HFF-Myc (cell line): Measurements from ENCODE around the gene PTN.
"Not testable (repeated sequence)": the region's sequence is repeated elsewhere in the genome, so short reads cannot be mapped to it uniquely, and the experiment has no call there.

ENCODE experiments used
- DNase-seq: peaks from one replicate; pipeline ENCODE4 v3.0.0-alpha.2; 2011; ENCODE audit warnings: low read depth; ENCODE audit errors: extremely low read depth
- H3K4me3 ChIP-seq: replicated peaks from 2 replicates; pipeline ENCODE4 v1.5.1; 2011; ENCODE audit warnings: low read depth, mild to moderate bottlenecking, control low read depth, low read length
- TF ChIP-seq, protein P1 (sequence below): IDR thresholded peaks from 2 replicates; pipeline ENCODE4 v1.5.1; 2012; ENCODE audit warnings: mild to moderate bottlenecking, low read depth, low read length, control low read depth; ENCODE audit errors: missing control alignments

The PTN gene

DNA sequence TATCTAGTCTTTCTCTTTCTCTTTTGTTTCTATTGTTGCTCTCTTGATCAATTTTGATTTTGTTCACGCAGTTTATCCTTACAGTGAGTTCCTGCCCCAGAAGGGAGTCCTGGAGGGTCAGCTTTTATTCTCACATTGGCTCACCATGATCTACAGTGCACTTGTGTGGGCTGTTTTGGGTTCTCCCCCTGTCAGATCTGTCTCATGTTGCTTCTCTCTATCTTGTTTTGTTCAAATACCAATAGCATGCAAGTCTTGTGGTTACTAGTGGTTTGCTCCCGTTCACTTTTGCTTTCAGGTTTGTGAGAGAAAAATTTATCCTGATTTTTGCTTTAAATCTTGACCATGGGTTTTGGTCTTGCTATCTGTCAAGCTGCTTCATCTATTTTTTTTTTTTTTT is 74.3 kb downstream of the PTN start:
- TF ChIP-seq, protein P1, sequence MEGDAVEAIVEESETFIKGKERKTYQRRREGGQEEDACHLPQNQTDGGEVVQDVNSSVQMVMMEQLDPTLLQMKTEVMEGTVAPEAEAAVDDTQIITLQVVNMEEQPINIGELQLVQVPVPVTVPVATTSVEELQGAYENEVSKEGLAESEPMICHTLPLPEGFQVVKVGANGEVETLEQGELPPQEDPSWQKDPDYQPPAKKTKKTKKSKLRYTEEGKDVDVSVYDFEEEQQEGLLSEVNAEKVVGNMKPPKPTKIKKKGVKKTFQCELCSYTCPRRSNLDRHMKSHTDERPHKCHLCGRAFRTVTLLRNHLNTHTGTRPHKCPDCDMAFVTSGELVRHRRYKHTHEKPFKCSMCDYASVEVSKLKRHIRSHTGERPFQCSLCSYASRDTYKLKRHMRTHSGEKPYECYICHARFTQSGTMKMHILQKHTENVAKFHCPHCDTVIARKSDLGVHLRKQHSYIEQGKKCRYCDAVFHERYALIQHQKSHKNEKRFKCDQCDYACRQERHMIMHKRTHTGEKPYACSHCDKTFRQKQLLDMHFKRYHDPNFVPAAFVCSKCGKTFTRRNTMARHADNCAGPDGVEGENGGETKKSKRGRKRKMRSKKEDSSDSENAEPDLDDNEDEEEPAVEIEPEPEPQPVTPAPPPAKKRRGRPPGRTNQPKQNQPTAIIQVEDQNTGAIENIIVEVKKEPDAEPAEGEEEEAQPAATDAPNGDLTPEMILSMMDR, result no peak
- no peak for DNase-seq
- no peak overlapping the region for H3K4me3 ChIP-seq

DNA sequence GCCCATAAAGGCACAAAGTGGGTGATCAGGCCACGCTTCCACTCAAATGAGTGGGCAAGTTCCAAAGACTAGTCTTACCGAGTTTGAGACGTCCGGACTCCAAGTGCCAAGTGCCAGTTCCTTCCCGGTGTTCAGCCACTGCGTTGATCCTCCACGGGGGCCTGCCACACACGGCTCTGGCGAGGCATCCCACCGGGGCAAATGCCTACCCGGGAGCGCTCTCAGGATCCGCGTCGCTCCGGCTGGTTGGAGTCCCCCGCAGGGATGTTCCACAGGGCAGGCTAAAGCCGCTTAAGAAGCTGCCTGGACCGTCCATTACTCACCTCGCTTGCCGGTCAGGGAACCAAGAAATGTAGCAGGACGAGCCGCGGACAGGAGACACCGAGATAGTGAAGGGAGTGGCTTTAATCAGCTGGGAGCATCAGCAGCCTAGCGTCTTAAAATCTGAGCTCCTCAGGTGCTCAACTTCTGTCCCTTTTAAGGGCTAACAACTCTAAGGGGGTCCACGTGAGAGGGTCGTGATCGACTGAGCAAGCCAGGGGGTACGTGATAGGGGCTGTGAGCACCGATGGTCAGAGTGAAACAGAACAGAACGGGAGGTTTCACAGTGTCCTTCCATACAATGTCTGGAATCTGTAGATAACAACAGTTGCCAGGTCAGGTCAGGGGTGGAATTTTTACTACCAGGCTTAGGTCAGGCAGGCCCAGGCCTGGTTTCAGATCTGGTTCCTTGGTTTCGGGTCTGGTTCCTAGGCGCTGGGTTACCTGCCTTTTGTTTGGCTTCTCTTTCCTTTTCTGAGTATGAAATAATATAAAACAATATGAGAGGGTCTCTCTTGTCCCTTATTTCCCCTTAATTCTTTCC is 75.3 kb downstream of the PTN start:
- not testable (repeated sequence) for DNase-seq, H3K4me3 ChIP-seq

DNA sequence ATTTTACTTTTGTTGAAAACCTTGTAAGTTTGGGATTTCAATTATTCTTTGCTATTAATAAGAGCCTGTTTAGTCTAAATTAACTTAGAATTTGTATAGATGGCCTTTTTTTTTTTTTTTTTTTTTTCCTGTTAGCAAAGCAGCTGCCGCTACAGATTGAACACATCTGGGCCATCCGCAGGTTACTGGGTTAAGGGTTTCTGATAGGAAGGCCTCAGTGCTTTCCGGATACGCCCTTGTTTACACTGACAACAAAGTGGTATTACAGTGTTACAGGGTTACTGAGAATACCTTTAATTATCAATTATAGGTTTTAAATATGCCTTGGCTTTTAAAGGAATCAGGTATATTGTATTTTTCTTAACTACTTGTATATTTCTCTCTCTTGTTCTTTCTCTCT is 76.8 kb downstream of the PTN start:
- no peak for DNase-seq
- TF ChIP-seq, protein P1, result no peak
- no peak overlapping the region for H3K4me3 ChIP-seq

DNA sequence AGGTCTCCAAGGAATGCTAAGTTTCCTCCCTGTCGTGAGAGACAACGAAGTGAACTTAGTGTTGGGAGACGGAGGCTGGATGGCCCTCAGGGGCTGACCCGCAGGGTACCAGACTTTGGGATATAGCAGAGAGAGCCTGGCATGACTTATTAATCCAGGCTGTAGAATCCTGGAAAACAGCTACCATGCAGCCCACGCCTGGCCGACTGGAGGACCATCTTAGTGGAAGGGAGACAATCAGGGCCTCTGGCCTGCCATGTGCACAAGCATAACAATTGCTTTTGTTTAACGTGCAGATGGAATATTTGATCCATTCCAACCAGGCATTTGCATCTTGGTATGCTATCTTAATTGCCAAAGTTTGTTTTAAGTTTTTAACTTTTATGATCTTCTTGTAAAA is 78.1 kb downstream of the PTN start:
- H3K4me3 ChIP-seq, result not testable (repeated sequence)

DNA sequence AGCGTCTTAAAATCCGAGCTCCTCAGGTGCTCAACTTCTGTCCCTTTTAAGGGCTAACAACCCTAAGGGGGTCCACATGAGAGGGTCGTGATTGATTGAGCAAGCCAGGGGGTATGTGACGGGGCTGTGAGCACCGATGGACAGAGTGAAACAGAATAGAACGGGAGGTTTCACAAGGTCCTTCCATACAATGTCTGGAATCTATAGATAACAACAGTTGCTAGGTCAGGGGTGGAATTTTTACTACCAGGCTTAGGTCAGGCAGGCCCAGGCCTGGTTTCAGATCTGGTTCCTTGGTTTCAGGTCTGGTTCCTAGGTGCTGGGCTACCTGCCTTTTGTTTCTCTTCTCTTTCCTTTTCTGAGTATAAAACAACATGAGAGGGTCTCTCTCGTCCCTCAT is 80.9 kb downstream of the PTN start:
- TF ChIP-seq, protein P1, result no peak
- no peak overlapping the region for H3K4me3 ChIP-seq
- no peak for DNase-seq

More for the DNA sequence above, 78.1 kb downstream of the PTN start:
- DNase-seq, result not testable (repeated sequence)

DNA sequence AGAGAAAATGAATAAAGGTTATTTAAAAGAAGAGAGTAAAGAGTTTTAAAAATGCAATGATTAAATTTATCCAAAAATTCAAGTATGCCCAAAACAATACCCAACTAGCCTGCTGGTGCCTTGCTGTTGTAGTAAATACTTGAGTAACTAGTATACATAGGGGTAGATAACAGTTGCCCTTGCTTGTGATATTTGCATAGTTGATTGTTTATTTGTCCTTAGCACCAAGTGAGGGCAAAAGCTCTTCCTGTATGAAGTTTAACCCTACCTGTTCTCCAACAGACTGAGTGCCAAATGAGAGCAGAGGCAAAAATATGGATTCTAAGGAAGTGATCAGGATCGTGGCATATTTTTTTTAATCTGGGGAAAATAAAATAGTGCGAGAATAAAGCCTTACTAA is 85.0 kb downstream of the PTN start:
- TF ChIP-seq, protein P1, result no peak
- H3K4me3 ChIP-seq, result no peak overlapping the region
- DNase-seq, result no peak

DNA sequence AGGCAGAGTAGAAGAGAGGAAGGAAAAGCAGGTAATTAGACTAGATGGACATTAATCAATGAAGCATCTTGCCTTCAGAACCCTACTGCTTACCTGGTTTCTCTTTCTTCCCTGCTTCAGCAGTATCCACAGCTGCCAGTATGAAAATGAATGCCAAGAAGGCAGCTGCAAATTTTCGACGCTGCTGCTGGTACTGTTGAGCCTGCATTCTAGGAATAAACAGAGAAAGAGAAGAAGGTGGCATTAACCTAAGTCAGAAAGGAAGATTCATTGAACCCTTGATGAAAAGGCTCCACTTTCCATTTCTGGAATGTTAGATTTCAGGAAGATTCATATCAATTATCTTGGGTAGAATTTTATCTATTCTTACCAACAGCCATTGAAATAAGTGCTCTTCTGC is 88.8 kb downstream of the PTN start:
- H3K4me3 ChIP-seq, result no peak overlapping the region
- DNase-seq, result no peak
- TF ChIP-seq, protein P1, result no peak

DNA sequence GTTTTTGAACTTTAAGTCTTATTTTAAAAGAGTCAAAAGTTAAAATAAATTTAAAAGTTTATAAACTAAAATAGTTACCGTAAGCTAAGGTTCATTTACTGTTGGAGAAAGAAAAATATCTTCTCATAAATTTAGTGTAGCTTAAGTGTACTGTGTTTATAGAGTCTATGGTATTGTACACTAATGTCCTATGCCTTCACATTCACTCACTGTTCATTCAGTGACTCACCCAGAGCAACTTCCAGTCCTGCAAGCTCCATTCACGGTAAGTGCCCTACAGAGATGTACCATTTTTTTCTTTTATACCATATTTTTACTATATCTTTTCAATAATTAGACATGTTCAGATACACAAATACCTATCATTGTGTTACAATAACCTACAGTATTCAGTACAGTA is 97.6 kb downstream of the PTN start:
- no peak for DNase-seq
- TF ChIP-seq, protein P1, result no peak
- H3K4me3 ChIP-seq, result no peak overlapping the region
